ENCODE data around the gene RASGEF1B.

DNA sequence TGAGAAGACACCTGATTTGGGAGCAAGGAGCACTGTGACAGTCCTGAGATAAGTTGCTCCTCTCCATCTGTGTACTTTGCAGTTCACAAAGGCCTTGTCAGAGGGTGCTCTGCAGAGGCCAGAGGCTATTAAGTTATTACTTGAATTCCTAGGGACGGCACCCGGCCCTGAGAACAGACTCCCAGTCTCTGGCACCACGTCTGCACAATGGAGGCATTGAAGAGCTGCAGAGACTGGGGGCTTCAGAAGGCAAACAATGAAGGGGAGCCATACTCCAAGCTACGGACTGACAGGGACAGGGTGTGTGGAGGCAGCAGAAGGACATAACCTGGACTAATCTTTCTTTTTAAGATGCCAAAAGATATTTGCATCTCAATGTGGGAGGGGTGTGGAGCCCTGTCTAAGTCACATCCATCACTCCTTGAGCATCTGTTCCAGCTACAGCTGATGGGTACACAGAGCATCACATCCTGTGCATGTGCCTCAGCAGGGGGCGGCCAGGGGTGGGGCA, 11.5 kb downstream of the RASGEF1B start:
- TF ChIP-seq, protein P1, sequence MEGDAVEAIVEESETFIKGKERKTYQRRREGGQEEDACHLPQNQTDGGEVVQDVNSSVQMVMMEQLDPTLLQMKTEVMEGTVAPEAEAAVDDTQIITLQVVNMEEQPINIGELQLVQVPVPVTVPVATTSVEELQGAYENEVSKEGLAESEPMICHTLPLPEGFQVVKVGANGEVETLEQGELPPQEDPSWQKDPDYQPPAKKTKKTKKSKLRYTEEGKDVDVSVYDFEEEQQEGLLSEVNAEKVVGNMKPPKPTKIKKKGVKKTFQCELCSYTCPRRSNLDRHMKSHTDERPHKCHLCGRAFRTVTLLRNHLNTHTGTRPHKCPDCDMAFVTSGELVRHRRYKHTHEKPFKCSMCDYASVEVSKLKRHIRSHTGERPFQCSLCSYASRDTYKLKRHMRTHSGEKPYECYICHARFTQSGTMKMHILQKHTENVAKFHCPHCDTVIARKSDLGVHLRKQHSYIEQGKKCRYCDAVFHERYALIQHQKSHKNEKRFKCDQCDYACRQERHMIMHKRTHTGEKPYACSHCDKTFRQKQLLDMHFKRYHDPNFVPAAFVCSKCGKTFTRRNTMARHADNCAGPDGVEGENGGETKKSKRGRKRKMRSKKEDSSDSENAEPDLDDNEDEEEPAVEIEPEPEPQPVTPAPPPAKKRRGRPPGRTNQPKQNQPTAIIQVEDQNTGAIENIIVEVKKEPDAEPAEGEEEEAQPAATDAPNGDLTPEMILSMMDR (conservative IDR thresholded peaks at IDR 0.05; ENCODE audit: low read depth, low read length): no peak
- no peak for TF ChIP-seq EZH2 (IDR thresholded peaks at IDR 0.05; ENCODE audit: borderline replicate concordance, low read depth, low read length, poor library complexity, severe bottlenecking)
